Mucosa of rectum (tissue), 2 donors: ENCODE measurements around the gene EPN2.

Experiments
- H3K27ac ChIP-seq, 2 donors: one replicate each; pipeline ENCODE4 v1.7.0; 2013; ENCODE audit warnings: inconsistent platforms in 2 of 2, low read depth in 2 of 2, low read length in 2 of 2
- H3K27me3 ChIP-seq, 2 donors: one replicate each; pipeline ENCODE4 v1.7.0; 2013; ENCODE audit warnings: low read length in 2 of 2; ENCODE audit not compliant: control insufficient read depth in 2 of 2, insufficient read depth in 2 of 2
- H3K36me3 ChIP-seq, 2 donors: one replicate each; pipeline ENCODE4 v1.7.0; 2013; ENCODE audit warnings: low read length in 2 of 2; ENCODE audit not compliant: control insufficient read depth in 2 of 2, insufficient read depth in 2 of 2
- H3K4me1 ChIP-seq, 2 donors: one replicate each; pipeline ENCODE4 v1.7.0; 2013; ENCODE audit warnings: low read length in 2 of 2, mild to moderate bottlenecking in 1 of 2; ENCODE audit not compliant: control insufficient read depth in 2 of 2, insufficient read depth in 2 of 2
- H3K4me3 ChIP-seq, 2 donors: one replicate each; pipeline ENCODE4 v1.7.0; 2013; ENCODE audit warnings: low read length in 2 of 2
- H3K9ac ChIP-seq, 2 donors: one replicate each; pipeline ENCODE4 v1.7.0; 2013; ENCODE audit warnings: low read length in 2 of 2, low read depth in 1 of 2, mild to moderate bottlenecking in 1 of 2
- H3K9me3 ChIP-seq, 2 donors: one replicate each; pipeline ENCODE4 v1.7.0; 2013; ENCODE audit warnings: low read length in 2 of 2; ENCODE audit not compliant: control insufficient read depth in 2 of 2
- donor health status: healthy.
- donor health status: Normal muscosa, but diverticular disease.

The EPN2 gene

GRCh38 chr17:19329136-19329535, 92.0 kb downstream of the EPN2 start:
- no peak overlapping the region for H3K27ac ChIP-seq

GRCh38 chr17:19329839-19330238, 92.7 kb downstream of the EPN2 start:
- Histone ChIP-seq H3K9me3 (no peaks in the 10 kb centered on the region), H3K27me3 (no peaks in the 10 kb centered on the region), H3K4me1 (no peaks in the 10 kb centered on the region), H3K9ac (no peak overlapping the region), H3K27ac (no peak overlapping the region), H3K4me3 (no peak overlapping the region), H3K36me3 (peaks cover 0 to 4% of the 10 kb centered on the region in 2 donors)

More at GRCh38 chr17:19329136-19329535, 92.0 kb downstream of the EPN2 start:
- Histone ChIP-seq H3K36me3 (peaks cover 0 to 2% of the 10 kb centered on the region in 2 donors), H3K4me3 (no peak overlapping the region), H3K4me1 (no peaks in the 10 kb centered on the region), H3K9ac (no peak overlapping the region), H3K27me3 (no peaks in the 10 kb centered on the region), H3K9me3 (no peaks in the 10 kb centered on the region)

GRCh38 chr17:19330271-19330670, 93.1 kb downstream of the EPN2 start:
- Histone ChIP-seq H3K36me3 (peaks cover 0 to 4% of the 10 kb centered on the region in 2 donors), H3K27ac (no peak overlapping the region), H3K9ac (no peak overlapping the region), H3K4me1 (no peaks in the 10 kb centered on the region), H3K9me3 (no peaks in the 10 kb centered on the region), H3K27me3 (no peaks in the 10 kb centered on the region), H3K4me3 (no peak overlapping the region)

GRCh38 chr17:19331134-19331533, 94.0 kb downstream of the EPN2 start:
- Histone ChIP-seq H3K9me3 (no peaks in the 10 kb centered on the region), H3K9ac (no peak overlapping the region), H3K27me3 (no peaks in the 10 kb centered on the region), H3K27ac (no peak overlapping the region), H3K36me3 (peaks cover 0 to 4% of the 10 kb centered on the region in 2 donors), H3K4me1 (no peaks in the 10 kb centered on the region), H3K4me3 (no peak overlapping the region)

- H3K4me3 ChIP-seq, result no peak overlapping the region
- peaks cover 0 to 4% of the 10 kb centered on the region in 2 donors for H3K36me3 ChIP-seq
- no peak overlapping the region for H3K9ac ChIP-seq
- no peaks in the 10 kb centered on the region for H3K27me3 ChIP-seq
- no peaks in the 10 kb centered on the region for H3K9me3 ChIP-seq
- no peaks in the 10 kb centered on the region for H3K4me1 ChIP-seq
- no peak overlapping the region for H3K27ac ChIP-seq
These were observed 94.5 kb downstream of the EPN2 start for GRCh38 chr17:19331543-19332245.

GRCh38 chr17:19332371-19333131, 95.4 kb downstream of the EPN2 start:
- H3K36me3 ChIP-seq, result peaks cover 0 to 4% of the 10 kb centered on the region in 2 donors

GRCh38 chr17:19333132-19333440, 95.9 kb downstream of the EPN2 start:
- Histone ChIP-seq H3K36me3 (peaks cover 0 to 4% of the 10 kb centered on the region in 2 donors), H3K9ac (no peak overlapping the region), H3K9me3 (no peaks in the 10 kb centered on the region), H3K27ac (no peak overlapping the region), H3K4me1 (no peaks in the 10 kb centered on the region), H3K4me3 (no peak overlapping the region), H3K27me3 (no peaks in the 10 kb centered on the region)

More at GRCh38 chr17:19332371-19333131, 95.4 kb downstream of the EPN2 start:
- H3K4me1 ChIP-seq, result no peaks in the 10 kb centered on the region
- no peaks in the 10 kb centered on the region for H3K9me3 ChIP-seq
- H3K27me3 ChIP-seq, result no peaks in the 10 kb centered on the region
- H3K9ac ChIP-seq, result no peak overlapping the region
- H3K4me3 ChIP-seq, result no peak overlapping the region
- H3K27ac ChIP-seq, result no peak overlapping the region

GRCh38 chr17:19333736-19334290, 96.6 kb downstream of the EPN2 start:
- H3K27me3 ChIP-seq, result no peaks in the 10 kb centered on the region
- no peak overlapping the region for H3K9ac ChIP-seq
- no peaks in the 10 kb centered on the region for H3K4me1 ChIP-seq
- no peak overlapping the region for H3K27ac ChIP-seq
- H3K36me3 ChIP-seq, result peaks cover 0 to 4% of the 10 kb centered on the region in 2 donors
- H3K9me3 ChIP-seq, result no peaks in the 10 kb centered on the region
- no peak overlapping the region for H3K4me3 ChIP-seq

GRCh38 chr17:19334331-19334730, 97.2 kb downstream of the EPN2 start:
- no peaks in the 10 kb centered on the region for H3K27me3 ChIP-seq
- H3K9ac ChIP-seq, result no peak overlapping the region
- H3K27ac ChIP-seq, result no peak overlapping the region
- H3K9me3 ChIP-seq, result no peaks in the 10 kb centered on the region
- peaks cover 0 to 4% of the 10 kb centered on the region in 2 donors for H3K36me3 ChIP-seq
- H3K4me3 ChIP-seq, result no peak overlapping the region
- no peaks in the 10 kb centered on the region for H3K4me1 ChIP-seq

GRCh38 chr17:19335951-19336631, 98.9 kb downstream of the EPN2 start:
- Histone ChIP-seq H3K27me3 (no peaks in the 10 kb centered on the region), H3K27ac (no peak overlapping the region), H3K9me3 (no peaks in the 10 kb centered on the region), H3K4me3 (no peak overlapping the region), H3K36me3 (peaks cover 0 to 4% of the 10 kb centered on the region in 2 donors), H3K4me1 (no peaks in the 10 kb centered on the region), H3K9ac (no peak overlapping the region)
